Heart left ventricle (tissue), 16 donors: ENCODE data around the gene CD244. TPM values are rescaled to one million over a fixed set of nuclear protein-coding genes. Genes with fewer than 3 reads are reported as not detected.

Experiments used
- ATAC-seq, 4 donors: fragments of 200-7000 bp; cut with Tn5 transposase; one replicate each; pipeline ENCODE4 v1.9.1; 2020 to 2022; ENCODE audit warnings: moderate library complexity in 4 of 4, mild to moderate bottlenecking in 3 of 4, moderate number of reproducible peaks in 1 of 4
- DNase-seq, 5 donors: peaks; one replicate each; pipeline ENCODE4 v3.0.0-alpha.2; 2020
- H3K27ac ChIP-seq, 12 donors: fragments of 200-600 bp; sonication (generic) in 4 of 12; one replicate each; pipeline versions ENCODE4 v1.5.0 to v1.8.0; 2016 to 2022; ENCODE audit warnings: mild to moderate bottlenecking in 2 of 12
- H3K27me3 ChIP-seq, 9 donors: fragments of 200-600 bp; sonication (generic) in 2 of 9; one replicate each; pipeline versions ENCODE4 v1.5.1 to v1.8.0; 2016 to 2022; ENCODE audit warnings: mild to moderate bottlenecking in 3 of 9
- H3K36me3 ChIP-seq, 9 donors: fragments of 200-600 bp; sonication (generic) in 2 of 9; one replicate each; pipeline versions ENCODE4 v1.5.0 to v1.8.0; 2018 to 2022; ENCODE audit warnings: mild to moderate bottlenecking in 2 of 9
- H3K4me1 ChIP-seq, 12 donors: fragments of 200-600 bp; sonication (generic) in 4 of 12; one replicate each; pipeline versions ENCODE4 v1.5.0 to v1.8.0; 2016 to 2022; ENCODE audit warnings: mild to moderate bottlenecking in 3 of 12
- H3K4me3 ChIP-seq, 12 donors: fragments of 200-600 bp; sonication (generic) in 4 of 12; one replicate each; pipeline versions ENCODE4 v1.5.0 to v1.8.0; 2017 to 2022; ENCODE audit warnings: mild to moderate bottlenecking in 9 of 12, moderate library complexity in 4 of 12
- H3K9me3 ChIP-seq, 12 donors: fragments of 200-600 bp; sonication (generic) in 4 of 12; one replicate each; pipeline versions ENCODE4 v1.5.0 to v1.8.0; 2016 to 2022; ENCODE audit warnings: mild to moderate bottlenecking in 1 of 12
- CTCF ChIP-seq, 12 donors: fragments of 200-600 bp; sonication (generic) in 4 of 12; IDR thresholded peaks; one replicate each; pipeline versions ENCODE4 v1.5.0 to v1.8.0; 2018 to 2022; ENCODE audit warnings: antibody characterized with exemption in 12 of 12, mild to moderate bottlenecking in 5 of 12
- POLR2A ChIP-seq, 2 donors: fragments of 450-650 bp; IDR thresholded peaks; one replicate each; pipeline ENCODE4 v1.6.1; 2017; ENCODE audit warnings: antibody characterized with exemption in 2 of 2, mild to moderate bottlenecking in 2 of 2, moderate library complexity in 2 of 2
- WGBS, 4 donors: extraction: QIAGEN DNeasy Blood & Tissue Kit in 2 of 4; methylation state at CpG; one replicate each; pipeline versions ENCODE4 v1.1.5 to v1.1.7; 2013 to 2018; 5-methylcytosine and 5-hydroxymethylcytosine counted together
- intact Hi-C, 10 donors: fragments of 100-400 bp; cut with DNase I; formaldehyde crosslinking; loops; one replicate each; pipeline versions ENCODE4 v1.11.1 to v1.14.2; 2022
- polyA plus RNA-seq, 2 donors: library from polyadenylated mRNA; stranded (reverse); fragments of 200-250 nt; gene quantifications; one replicate each; pipeline ENCODE4 v1.2.3, GENCODE V29; 2013
- total RNA-seq, 9 donors: library from RNA; depleted of rRNA in 2 of 9; stranded (reverse); fragments of >200 nt in 2 of 9; fragmentation: NEBNext Ultra II Directional in 3 of 9; extraction: Animal tissue kit (Norgen Biotek cat#: 25700) in 3 of 9; gene quantifications; one replicate each; pipeline versions ENCODE4 v1.1.0 to v1.2.4, GENCODE V29; 2016 to 2023
- donor health status: ischemic (EF 13 %, LVEDD 7.1; RV severe dilation, severe dysfunction).
- donor health status: healthy with polysubstance abuse.
- donor health status: DM: no; HTN: yes; CAD: no.
- donor health status: DM: no; HTN: no; CAD: no.
- donor health status: ischemic (EF 25% LVEDD 6.9; RV normal size, moderate dysfunction).
- donor health status: ischemic (EF 25% LVEDD 5.7; RV mildly dilated, moderate dysfunction).
- donor health status: healthy.
- donor health status: DM: yes; HTN: yes; CAD: no.
- donor health status: ischemic (EF 35%, LVEDD 5.7; RV mildly dilated, moderate dysfunction).
- donor health status: nonischemic (EF 11% LVEDD 7.7; RV severe dilation, severe dysfunction).
- donor health status: DM: yes; HTN: yes; CAD: no.
- donor health status: PGD.
- donor health status: ischemic (EF 29% LVEDD 5.4; RV normal size, mild dysfunction).
- donor health status: nonischemic (EF 23%, LVEDD 6.1; RV moderate dilation, normal function).

Gene CD244
- total and polyA plus RNA-seq, 11 donors = 0.08 to 2.2 (median 0.29) TPM; not detected in 5

GRCh38 chr1:160819186-160819585 is 43.5 kb downstream of the CD244 start:
- DNase-seq = no peak
- Histone ChIP-seq H3K27me3 (peaks cover 0 to 15% (median 0%) of the 10 kb centered on the region in 9 donors), H3K4me3 (no peak overlapping the region), H3K36me3 (no peaks in the 10 kb centered on the region), H3K4me1 (no peaks in the 10 kb centered on the region), H3K27ac (no peak overlapping the region), H3K9me3 (no peaks in the 10 kb centered on the region)
- no peak for ATAC-seq
- 63 to 81% (median 76%) methylated on average over 3 of the region's 3 CpGs for WGBS, 4 donors
- no peak for TF ChIP-seq POLR2A (IDR thresholded peaks at IDR 0.05)
- no peak for TF ChIP-seq CTCF (IDR thresholded peaks at IDR 0.05)
- intact Hi-C loops = no loop called here

- Histone ChIP-seq H3K27ac (no peak overlapping the region), H3K4me3 (no peak overlapping the region), H3K27me3 (peaks cover 0 to 15% (median 0%) of the 10 kb centered on the region in 9 donors), H3K4me1 (no peaks in the 10 kb centered on the region), H3K36me3 (no peaks in the 10 kb centered on the region), H3K9me3 (no peaks in the 10 kb centered on the region)
- TF ChIP-seq CTCF (IDR thresholded peaks at IDR 0.05) (no peak), POLR2A (IDR thresholded peaks at IDR 0.05) (no peak)
- no peak for ATAC-seq
- intact Hi-C loops = no loop called here
- 64 to 67% (median 67%) methylated on average over 9 of the region's 9 CpGs for WGBS, 4 donors
- no peak for DNase-seq
Measured at GRCh38 chr1:160818207-160818937, 44.3 kb downstream of the CD244 start.

- DNase-seq = no peak
- Histone ChIP-seq H3K4me1 (no peaks in the 10 kb centered on the region), H3K36me3 (no peaks in the 10 kb centered on the region), H3K9me3 (no peaks in the 10 kb centered on the region), H3K4me3 (no peak overlapping the region), H3K27ac (no peak overlapping the region), H3K27me3 (peaks cover 0 to 18% (median 0%) of the 10 kb centered on the region in 9 donors)
- TF ChIP-seq POLR2A (IDR thresholded peaks at IDR 0.05) (no peak), CTCF (IDR thresholded peaks at IDR 0.05) (no peak)
- intact Hi-C loops = no loop called here
- ATAC-seq = no peak
- 88 to 97% (median 92%) methylated on average over 7 to 8 of the region's 8 CpGs for WGBS, 4 donors
Measured at GRCh38 chr1:160814856-160815255, 47.8 kb downstream of the CD244 start.

- DNase-seq (no peak), ATAC-seq (no peak)
- TF ChIP-seq CTCF (IDR thresholded peaks at IDR 0.05) (no peak), POLR2A (IDR thresholded peaks at IDR 0.05) (no peak)
- intact Hi-C loops = no loop called here
- Histone ChIP-seq H3K4me1 (no peaks in the 10 kb centered on the region), H3K27me3 (peaks cover 0 to 18% (median 0%) of the 10 kb centered on the region in 9 donors), H3K9me3 (no peaks in the 10 kb centered on the region), H3K4me3 (no peak overlapping the region), H3K36me3 (no peaks in the 10 kb centered on the region), H3K27ac (no peak overlapping the region)
- WGBS, 4 donors = 79 to 89% (median 85%) methylated on average over 4 to 6 of the region's 6 CpGs
Measured at GRCh38 chr1:160814316-160814715, 48.4 kb downstream of the CD244 start.
